ENCODE data around the gene BMX. TPM values are rescaled to one million over a fixed set of nuclear protein-coding genes. Genes with fewer than 3 reads are reported as not detected.

Gene BMX
- total RNA-seq (2013; cell fraction: nucleolus; rRNA removed), result not detected in 2 replicates
- total RNA-seq (2014; rRNA removed), result not detected in 2 replicates
- not detected in 2 replicates for total RNA-seq (2014; rRNA removed; fragmentation: Illumina TruSeq; extraction: Trizol)
- total RNA-seq (2021), result not detected in 2 replicates
- not detected for polyA plus RNA-seq (2011; ENCODE audit: low read depth)
- not detected in 2 replicates for polyA plus RNA-seq (2011; rRNA removed)
- not detected in 2 replicates for polyA plus RNA-seq (2011; cell fraction: cytosol; rRNA removed)
- not detected in 2 replicates for polyA plus RNA-seq (2011; cell fraction: nucleus; rRNA removed)
- polyA plus RNA-seq (2012), result not detected in 2 replicates
- polyA plus RNA-seq (2014; fragmentation: Illumina TruSeq; extraction: Trizol), result not detected in 2 replicates
- polyA plus RNA-seq (2014; fragmentation: Nextera tagmentation; extraction: Ambion mirVana), result not detected
- polyA plus RNA-seq (2014; rRNA removed), result not detected in 2 replicates
- polyA plus RNA-seq (2016; fragmentation: Nextera tagmentation; extraction: Ambion mirVana), result not detected
- not detected in 2 replicates for polyA minus RNA-seq (2011; rRNA and poly(A)+ RNA removed)
- polyA minus RNA-seq (2011; cell fraction: cytosol; rRNA and poly(A)+ RNA removed), result not detected in 2 replicates
- polyA minus RNA-seq (2011; cell fraction: nucleus; rRNA and poly(A)+ RNA removed), result not detected in 2 replicates
- not detected for Bru-seq, nascent RNA
- not detected for BruChase-seq, experiment 1, labeled RNA remaining after a 6-hour chase
- not detected for BruChase-seq, experiment 2, labeled RNA remaining after a 2-hour chase
- long read RNA-seq, experiment 1, result 0 reads
- long read RNA-seq, experiment 2, partial matches to known transcripts, result 0 of 3 reads
- long read RNA-seq, experiment 2, other reads (novel, unspliced or antisense), result 2 of 3 reads

DNA sequence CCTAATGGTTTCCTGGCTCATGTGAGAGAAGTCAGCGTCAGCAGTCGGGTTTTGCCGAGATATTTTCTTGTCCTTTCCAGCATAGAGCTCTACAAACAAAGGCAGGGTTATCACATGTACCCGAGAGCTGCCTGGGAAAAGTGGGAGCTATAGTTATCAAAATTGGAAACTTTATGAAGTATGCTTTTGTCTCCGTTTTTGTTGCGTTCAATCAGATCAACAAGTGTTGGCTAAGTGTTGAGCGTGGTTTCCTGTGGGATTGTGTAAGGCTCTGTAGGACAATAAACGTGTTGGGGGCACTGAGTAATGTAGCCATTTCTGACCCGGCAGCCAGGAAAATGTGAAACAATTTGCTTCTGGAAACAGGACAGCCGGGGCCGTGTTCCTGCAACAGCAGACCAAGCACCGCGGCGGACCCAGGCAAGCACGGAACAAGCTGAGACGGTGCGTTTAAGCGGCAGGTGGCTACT, at the start of gene BMX:
Gene BMX (plus strand): TSS at position 311 of the 470 bp plus-strand sequence. CDS start 7,547 bp downstream, outside the sequence.
- FAIRE-seq, result no peak
- no peak within 1 kb of the TSS for H3K4me2 ChIP-seq (ENCODE audit: control insufficient read depth, insufficient read depth)
- no peak for DNase-seq (ENCODE audit: low read depth, low spot score)
- ChIA-PET POLR2A (no interaction called here), SMC1A (ENCODE audit: uncharacterized antibody, unreplicated experiment) (interaction anchor here (0.5 to 1.7 kb wide), 3 partner anchors 18 to 65 kb away, joined by 3 to 4 read pairs (median 3); no protein-coding TSS in a partner anchor), RAD21 (ENCODE audit: unreplicated experiment) (no interaction called here), CTCF (interaction anchor here (0.7 to 3.9 kb wide), 8 partner anchors 11 to 152 kb away, joined by 3 to 16 read pairs (median 4); no protein-coding TSS in a partner anchor)
- H4K20me1 ChIP-seq (ENCODE audit: control insufficient read depth, insufficient read depth), result no peaks in the 10 kb centered on the region
- H3K79me2 ChIP-seq (ENCODE audit: control insufficient read depth, insufficient read depth, low read length), result no peaks in the 10 kb centered on the region
- H3K36me3 ChIP-seq (ENCODE audit: control insufficient read depth in 2 of 2, insufficient read depth in 2 of 2, low read length in 1 of 2), result no peaks in the 10 kb centered on the region
- no peak for ATAC-seq
- BruUV-seq (replicated peaks), result no TSS peak
- intact Hi-C loops (cut with micrococcal nuclease; ENCODE audit: unreplicated experiment), result no loop called here
- 59% methylated on average over 18 of the region's 18 CpGs for WGBS (ENCODE audit: insufficient coverage, insufficient replicate concordance, low lambda C conversion rate, missing lambda C conversion rate)
- no peaks in the 10 kb centered on the region for H3K4me1 ChIP-seq (ENCODE audit: control insufficient read depth, insufficient read depth, low read length)
- no peak within 1 kb of the TSS for H2AFZ ChIP-seq (ENCODE audit: control insufficient read depth, low read depth, low read length)
- H3K27ac ChIP-seq (ENCODE audit: control insufficient read depth, insufficient read depth), result no peak within 1 kb of the TSS
- H3K9ac ChIP-seq (ENCODE audit: control insufficient read depth, insufficient read depth, low read length), result no peak within 1 kb of the TSS
- H3K27me3 ChIP-seq (replicated peaks in 1 of 2; ENCODE audit: control insufficient read depth in 2 of 2, insufficient read depth in 2 of 2, low read length in 1 of 2), result no peaks in the 10 kb centered on the region
- no peak within 1 kb of the TSS for H3K4me3 ChIP-seq
- H3K9me3 ChIP-seq (replicated peaks; ENCODE audit: control insufficient read depth, insufficient read depth, low read length), result no peaks in the 10 kb centered on the region
- in situ Hi-C loops (cut with MboI), result no loop called here
- no peak for TF ChIP-seq SUPT20H (IDR thresholded peaks at IDR 0.05; ENCODE audit: borderline replicate concordance, control insufficient read depth, low read depth, low read length)
- TF ChIP-seq ZZZ3 (IDR thresholded peaks at IDR 0.05; ENCODE audit: control insufficient read depth, insufficient read length, low read depth), result no peak
- TF ChIP-seq, protein P1, sequence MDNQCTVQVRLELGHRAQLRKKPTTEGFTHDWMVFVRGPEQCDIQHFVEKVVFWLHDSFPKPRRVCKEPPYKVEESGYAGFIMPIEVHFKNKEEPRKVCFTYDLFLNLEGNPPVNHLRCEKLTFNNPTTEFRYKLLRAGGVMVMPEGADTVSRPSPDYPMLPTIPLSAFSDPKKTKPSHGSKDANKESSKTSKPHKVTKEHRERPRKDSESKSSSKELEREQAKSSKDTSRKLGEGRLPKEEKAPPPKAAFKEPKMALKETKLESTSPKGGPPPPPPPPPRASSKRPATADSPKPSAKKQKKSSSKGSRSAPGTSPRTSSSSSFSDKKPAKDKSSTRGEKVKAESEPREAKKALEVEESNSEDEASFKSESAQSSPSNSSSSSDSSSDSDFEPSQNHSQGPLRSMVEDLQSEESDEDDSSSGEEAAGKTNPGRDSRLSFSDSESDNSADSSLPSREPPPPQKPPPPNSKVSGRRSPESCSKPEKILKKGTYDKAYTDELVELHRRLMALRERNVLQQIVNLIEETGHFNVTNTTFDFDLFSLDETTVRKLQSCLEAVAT (IDR thresholded peaks at IDR 0.05), result no peak
- no peak for TF ChIP-seq SREBF1 (IDR thresholded peaks at IDR 0.05; ENCODE audit: low read length)
- no peak for TF ChIP-seq CBFB (IDR thresholded peaks at IDR 0.05; ENCODE audit: low read depth)
- TF ChIP-seq, protein P2, sequence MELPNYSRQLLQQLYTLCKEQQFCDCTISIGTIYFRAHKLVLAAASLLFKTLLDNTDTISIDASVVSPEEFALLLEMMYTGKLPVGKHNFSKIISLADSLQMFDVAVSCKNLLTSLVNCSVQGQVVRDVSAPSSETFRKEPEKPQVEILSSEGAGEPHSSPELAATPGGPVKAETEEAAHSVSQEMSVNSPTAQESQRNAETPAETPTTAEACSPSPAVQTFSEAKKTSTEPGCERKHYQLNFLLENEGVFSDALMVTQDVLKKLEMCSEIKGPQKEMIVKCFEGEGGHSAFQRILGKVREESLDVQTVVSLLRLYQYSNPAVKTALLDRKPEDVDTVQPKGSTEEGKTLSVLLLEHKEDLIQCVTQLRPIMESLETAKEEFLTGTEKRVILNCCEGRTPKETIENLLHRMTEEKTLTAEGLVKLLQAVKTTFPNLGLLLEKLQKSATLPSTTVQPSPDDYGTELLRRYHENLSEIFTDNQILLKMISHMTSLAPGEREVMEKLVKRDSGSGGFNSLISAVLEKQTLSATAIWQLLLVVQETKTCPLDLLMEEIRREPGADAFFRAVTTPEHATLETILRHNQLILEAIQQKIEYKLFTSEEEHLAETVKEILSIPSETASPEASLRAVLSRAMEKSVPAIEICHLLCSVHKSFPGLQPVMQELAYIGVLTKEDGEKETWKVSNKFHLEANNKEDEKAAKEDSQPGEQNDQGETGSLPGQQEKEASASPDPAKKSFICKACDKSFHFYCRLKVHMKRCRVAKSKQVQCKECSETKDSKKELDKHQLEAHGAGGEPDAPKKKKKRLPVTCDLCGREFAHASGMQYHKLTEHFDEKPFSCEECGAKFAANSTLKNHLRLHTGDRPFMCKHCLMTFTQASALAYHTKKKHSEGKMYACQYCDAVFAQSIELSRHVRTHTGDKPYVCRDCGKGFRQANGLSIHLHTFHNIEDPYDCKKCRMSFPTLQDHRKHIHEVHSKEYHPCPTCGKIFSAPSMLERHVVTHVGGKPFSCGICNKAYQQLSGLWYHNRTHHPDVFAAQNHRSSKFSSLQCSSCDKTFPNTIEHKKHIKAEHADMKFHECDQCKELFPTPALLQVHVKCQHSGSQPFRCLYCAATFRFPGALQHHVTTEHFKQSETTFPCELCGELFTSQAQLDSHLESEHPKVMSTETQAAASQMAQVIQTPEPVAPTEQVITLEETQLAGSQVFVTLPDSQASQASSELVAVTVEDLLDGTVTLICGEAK (IDR thresholded peaks at IDR 0.05; ENCODE audit: borderline replicate concordance), result no peak
- TF ChIP-seq ZNF622 (IDR thresholded peaks at IDR 0.05), result no peak
- TF ChIP-seq HDGF (IDR thresholded peaks at IDR 0.05), result no peak
- TF ChIP-seq USF1 (IDR thresholded peaks at IDR 0.05; ENCODE audit: borderline replicate concordance, extremely low read length, insufficient read depth, low read depth, low read length), result no peak
- TF ChIP-seq POU2F2 (IDR thresholded peaks at IDR 0.05; ENCODE audit: borderline replicate concordance, low read depth, low read length), result no peak
- TF ChIP-seq RELB (IDR thresholded peaks at IDR 0.05; ENCODE audit: low read depth), result no peak
- no peak for TF ChIP-seq EGR1 (IDR thresholded peaks at IDR 0.05; ENCODE audit: borderline replicate concordance in 1 of 2, low read depth in 2 of 2, low read length in 2 of 2)
